ENCODE data around the gene KIDINS220. TPM values are rescaled to one million over a fixed set of nuclear protein-coding genes. Genes with fewer than 3 reads are reported as not detected.

The KIDINS220 gene
- total RNA-seq, 1 experiment from 2014 or later: 29.3 TPM

DNA sequence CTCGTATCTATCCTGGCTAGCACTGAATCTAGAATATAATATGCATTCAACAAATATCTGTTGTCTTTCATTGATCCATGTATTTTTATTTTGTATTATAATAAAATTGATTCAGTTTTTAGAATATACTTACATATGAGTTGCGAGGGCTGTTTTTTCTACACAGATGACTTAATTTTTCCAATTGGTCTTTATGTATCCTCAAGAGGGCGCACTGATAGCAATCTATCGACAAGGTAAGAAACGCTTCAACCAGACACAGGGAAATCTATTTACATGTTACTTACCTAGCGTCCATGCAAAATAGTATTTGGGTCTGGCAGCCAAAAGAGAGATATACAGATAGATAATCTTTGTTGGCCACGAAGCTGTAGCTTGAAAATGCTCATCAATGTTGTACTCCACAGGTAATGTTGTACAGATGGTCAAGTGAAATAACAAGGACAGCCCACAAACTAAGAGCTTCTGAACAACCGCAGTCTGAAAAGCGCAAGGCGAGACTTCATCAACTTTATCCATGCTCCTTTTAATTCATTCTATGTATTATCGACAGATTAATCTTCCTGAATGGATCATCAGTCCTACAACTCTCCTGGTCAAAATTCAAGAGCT is 35.5 kb upstream of the KIDINS220 start:
- DNase-seq: no peak
- no peak overlapping the region for H2BK120ac ChIP-seq (ENCODE audit: low read depth, low read length, poor library complexity, severe bottlenecking)
- H3K27me3 ChIP-seq (ENCODE audit: insufficient read depth, low read length): no peaks in the 10 kb centered on the region
- H2BK12ac ChIP-seq (ENCODE audit: insufficient read length, low read depth, low read length): no peak overlapping the region
- no peaks in the 10 kb centered on the region for H3K79me1 ChIP-seq (ENCODE audit: insufficient read depth, low read depth, low read length, poor library complexity, severe bottlenecking)
- no peak overlapping the region for H3K4me2 ChIP-seq (ENCODE audit: insufficient read depth, insufficient read length, low read length)
- no peak overlapping the region for H3K23ac ChIP-seq (ENCODE audit: insufficient read length, low read depth, low read length)
- no peak overlapping the region for H2BK5ac ChIP-seq (ENCODE audit: insufficient read length, low read length)
- H2BK15ac ChIP-seq (ENCODE audit: low read depth, low read length): no peak overlapping the region
- H3K9ac ChIP-seq (ENCODE audit: extremely low read depth, insufficient read length, low read length): no peak overlapping the region
- no peaks in the 10 kb centered on the region for H3K9me3 Mint-ChIP-seq
- no peaks in the 10 kb centered on the region for H3K27me3 Mint-ChIP-seq (ENCODE audit: low read depth)
- no peak overlapping the region for H4K91ac ChIP-seq (ENCODE audit: insufficient read length, low read depth, low read length)
- no peak overlapping the region for H3T11ph ChIP-seq (ENCODE audit: low read length)
- H3K27ac ChIP-seq (ENCODE audit: insufficient read length, low read depth, low read length): no peak overlapping the region
- no peaks in the 10 kb centered on the region for H3K9me3 ChIP-seq (ENCODE audit: control insufficient read depth, low read depth, low read length)
- H2BK20ac ChIP-seq (ENCODE audit: low read depth, low read length, poor library complexity, severe bottlenecking): no peak overlapping the region
- no peaks in the 10 kb centered on the region for H4K20me1 ChIP-seq (ENCODE audit: control insufficient read depth, insufficient read depth, insufficient read length)
- no peaks in the 10 kb centered on the region for H3K79me2 ChIP-seq (ENCODE audit: insufficient read depth, low read length)
- no peak overlapping the region for H4K8ac ChIP-seq (replicated peaks; ENCODE audit: insufficient read length, low read depth, low read length)
- no peak overlapping the region for H3K18ac ChIP-seq (ENCODE audit: insufficient read length, low read depth, low read length)
- H3K4ac ChIP-seq (ENCODE audit: low read depth, low read length): no peak overlapping the region
- H4K5ac ChIP-seq (ENCODE audit: insufficient read length, low read depth, low read length): no peak overlapping the region
- H3K14ac ChIP-seq (ENCODE audit: insufficient read depth, low read length): no peak overlapping the region
- H2AK5ac ChIP-seq (ENCODE audit: insufficient read length, low read length): no peak overlapping the region
- H3K36me3 Mint-ChIP-seq (ENCODE audit: insufficient read depth in 1 of 3, low read depth in 3 of 3): peaks cover 2 to 5% (median 3%) of the 10 kb centered on the region in 3 experiments; a peak in 2 of 7 replicates
- no peaks in the 10 kb centered on the region for H3K23me2 ChIP-seq (ENCODE audit: insufficient read length, low read depth, low read length, poor library complexity, severe bottlenecking)
- no peaks in the 10 kb centered on the region for H3K4me1 ChIP-seq (ENCODE audit: insufficient read depth, low read length)
- no peak overlapping the region for H3K27ac Mint-ChIP-seq
- no peak overlapping the region for H3K4me3 Mint-ChIP-seq
- no CpG with 5 or more reads among the region's 11 CpGs for WGBS (ENCODE audit: extremely low coverage, insufficient read length, low lambda C conversion rate)
- H2AFZ ChIP-seq (ENCODE audit: low read length): no peak overlapping the region
- TF ChIP-seq, protein P1, sequence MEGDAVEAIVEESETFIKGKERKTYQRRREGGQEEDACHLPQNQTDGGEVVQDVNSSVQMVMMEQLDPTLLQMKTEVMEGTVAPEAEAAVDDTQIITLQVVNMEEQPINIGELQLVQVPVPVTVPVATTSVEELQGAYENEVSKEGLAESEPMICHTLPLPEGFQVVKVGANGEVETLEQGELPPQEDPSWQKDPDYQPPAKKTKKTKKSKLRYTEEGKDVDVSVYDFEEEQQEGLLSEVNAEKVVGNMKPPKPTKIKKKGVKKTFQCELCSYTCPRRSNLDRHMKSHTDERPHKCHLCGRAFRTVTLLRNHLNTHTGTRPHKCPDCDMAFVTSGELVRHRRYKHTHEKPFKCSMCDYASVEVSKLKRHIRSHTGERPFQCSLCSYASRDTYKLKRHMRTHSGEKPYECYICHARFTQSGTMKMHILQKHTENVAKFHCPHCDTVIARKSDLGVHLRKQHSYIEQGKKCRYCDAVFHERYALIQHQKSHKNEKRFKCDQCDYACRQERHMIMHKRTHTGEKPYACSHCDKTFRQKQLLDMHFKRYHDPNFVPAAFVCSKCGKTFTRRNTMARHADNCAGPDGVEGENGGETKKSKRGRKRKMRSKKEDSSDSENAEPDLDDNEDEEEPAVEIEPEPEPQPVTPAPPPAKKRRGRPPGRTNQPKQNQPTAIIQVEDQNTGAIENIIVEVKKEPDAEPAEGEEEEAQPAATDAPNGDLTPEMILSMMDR (conservative IDR thresholded peaks at IDR 0.05): peak; percentile 77
- H3K56ac ChIP-seq (ENCODE audit: insufficient read length, low read depth, low read length): no peak overlapping the region
- H3K4me1 Mint-ChIP-seq: peaks cover 5 to 7% of the 10 kb centered on the region in 2 experiments
